NK-92 (cell line): ENCODE measurements around the gene DAB1.

Experiments used
- DNase-seq: peaks from one replicate; lab custom pipeline; 2025; ENCODE audit not compliant: unreplicated experiment; lab: John Stamatoyannopoulos, UW

Gene DAB1

DNA sequence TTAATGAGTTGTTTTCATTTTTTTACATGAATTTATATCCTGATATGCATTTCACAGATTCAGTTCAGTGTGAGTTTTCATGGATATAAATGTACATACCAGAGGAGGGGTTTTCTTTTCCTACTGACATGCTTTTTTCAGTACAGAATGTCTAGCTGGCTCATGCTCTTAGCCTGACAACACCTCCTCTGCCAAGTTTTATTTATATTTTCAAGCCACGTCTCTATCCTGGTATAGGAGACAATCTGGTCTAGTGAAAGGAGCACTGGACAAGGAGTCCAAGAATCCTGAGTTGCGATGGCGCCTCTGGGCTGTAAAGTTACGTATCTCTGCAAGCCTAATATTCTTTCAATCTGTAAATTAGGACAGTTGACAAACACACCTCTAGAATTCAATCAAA lies 4.9 kb downstream of the DAB1 start:
- DNase-seq: no peak

DNA sequence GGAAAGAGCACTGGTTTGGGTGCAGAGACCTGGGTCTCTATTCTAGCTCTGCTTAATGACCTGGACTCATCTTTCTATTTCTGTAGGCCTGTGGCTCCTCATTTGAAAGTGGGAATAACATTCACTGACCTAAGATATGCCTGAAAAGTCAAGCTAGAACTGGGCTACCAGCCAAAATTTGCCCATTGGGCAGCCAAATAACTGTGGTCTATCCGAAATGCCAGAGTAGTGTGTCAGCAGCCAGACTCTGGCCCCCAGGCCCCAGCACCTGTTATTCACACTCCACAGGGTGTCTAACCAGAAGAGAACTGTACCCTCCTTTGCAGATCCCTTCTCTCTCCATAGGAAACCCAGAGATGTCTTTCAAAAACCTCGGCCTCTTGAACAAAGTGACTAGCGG lies 12.6 kb downstream of the DAB1 start:
- DNase-seq: no peak

DNA sequence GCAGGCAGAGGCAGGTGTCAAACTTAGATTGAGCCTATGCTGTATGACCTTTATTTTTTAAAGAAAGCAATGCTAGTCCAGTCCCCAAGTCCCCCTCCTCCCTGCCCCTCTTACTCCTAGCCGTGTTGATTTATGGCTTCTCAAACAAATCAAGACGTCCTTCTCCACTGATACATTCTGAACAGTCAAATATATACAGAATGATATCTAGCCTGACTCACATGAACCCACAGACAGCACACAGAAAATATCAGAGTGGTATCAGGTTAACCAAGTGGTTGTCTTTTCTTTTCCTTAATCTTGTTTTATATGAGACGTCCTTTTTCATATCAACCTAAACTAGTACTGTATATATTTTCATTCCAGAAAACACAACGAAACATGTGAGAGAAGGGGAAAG lies 13.4 kb downstream of the DAB1 start:
- no peak for DNase-seq

DNA sequence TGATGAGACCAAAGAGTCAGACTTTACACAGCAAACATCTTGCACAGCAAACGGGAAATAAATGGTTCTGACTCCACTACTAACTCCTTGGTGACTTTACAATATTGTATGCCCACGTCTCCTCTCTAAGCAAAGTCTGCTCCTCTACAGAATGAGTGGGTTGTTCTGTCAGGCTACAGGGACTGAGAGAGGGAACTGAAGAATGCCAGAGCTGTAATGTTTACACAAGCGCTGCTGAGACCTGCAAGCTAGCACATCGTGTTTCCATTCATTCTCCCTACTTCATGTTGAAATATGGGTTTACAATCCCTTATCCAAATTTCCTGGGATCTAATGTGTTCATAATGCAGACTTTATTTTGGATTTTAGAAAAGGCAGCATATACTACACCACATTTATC lies 15.9 kb downstream of the DAB1 start:
- no peak for DNase-seq

DNA sequence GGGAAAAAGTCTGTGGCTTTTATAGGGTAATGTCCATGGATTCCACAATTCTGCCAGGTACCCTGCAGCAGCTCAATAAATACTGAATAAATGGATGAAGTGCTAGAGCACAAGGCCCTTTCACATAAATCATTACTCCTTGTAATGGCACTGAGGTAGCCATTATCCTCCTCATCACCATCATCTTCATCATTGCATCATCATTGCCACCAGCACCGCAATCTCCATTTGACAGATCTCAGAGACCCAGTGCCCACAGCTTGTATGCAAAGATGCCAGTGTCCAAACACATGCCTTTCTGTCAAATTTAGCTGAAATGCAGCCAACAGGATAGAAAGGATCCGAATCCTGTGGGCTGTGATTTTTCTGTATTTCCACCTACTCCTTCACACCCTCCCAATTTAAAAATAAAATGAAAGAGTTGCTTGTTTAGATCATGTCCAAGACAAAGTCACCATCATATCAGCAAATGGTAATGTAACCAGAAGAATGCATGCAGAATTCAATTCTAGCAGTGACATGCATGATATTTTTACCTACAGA lies 17.4 kb downstream of the DAB1 start:
- DNase-seq: no peak

DNA sequence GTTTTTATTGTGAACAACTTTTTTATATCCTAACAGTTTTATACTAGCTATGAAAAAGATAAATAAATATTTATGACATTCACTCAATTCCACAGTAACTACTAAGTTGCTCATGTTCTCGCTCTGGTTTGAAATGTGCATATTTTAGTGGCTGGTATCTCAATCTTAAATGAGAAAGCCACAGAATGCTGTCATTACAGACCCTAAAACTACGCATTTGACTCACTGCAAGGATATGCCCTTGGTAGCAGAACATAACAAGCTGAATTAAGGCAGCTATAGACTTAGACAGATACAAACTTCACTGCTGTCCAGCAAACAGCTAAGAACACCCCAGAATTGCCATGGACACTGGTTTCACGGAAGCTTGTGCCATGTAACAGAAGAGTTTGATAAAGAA lies 19.0 kb downstream of the DAB1 start:
- no peak for DNase-seq

DNA sequence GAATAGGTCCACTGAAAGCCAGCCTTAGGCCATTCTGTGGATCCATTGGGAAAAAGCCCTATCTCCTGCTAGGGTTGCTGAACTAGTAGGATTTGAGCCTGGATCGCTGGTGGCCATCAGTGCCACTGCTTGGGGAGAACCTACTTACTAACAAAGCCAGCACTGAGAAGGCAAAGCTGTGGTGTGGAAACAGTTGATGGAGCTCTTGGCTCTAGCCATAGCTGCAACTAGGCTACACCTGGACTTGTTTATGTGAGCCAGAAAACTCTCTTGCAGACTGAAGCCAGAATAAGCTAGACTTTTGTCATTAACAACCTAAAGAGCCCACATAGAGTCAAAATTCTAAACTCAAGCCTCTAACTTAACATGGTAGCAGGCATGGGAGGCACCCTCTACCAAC lies 20.7 kb downstream of the DAB1 start:
- DNase-seq: no peak

DNA sequence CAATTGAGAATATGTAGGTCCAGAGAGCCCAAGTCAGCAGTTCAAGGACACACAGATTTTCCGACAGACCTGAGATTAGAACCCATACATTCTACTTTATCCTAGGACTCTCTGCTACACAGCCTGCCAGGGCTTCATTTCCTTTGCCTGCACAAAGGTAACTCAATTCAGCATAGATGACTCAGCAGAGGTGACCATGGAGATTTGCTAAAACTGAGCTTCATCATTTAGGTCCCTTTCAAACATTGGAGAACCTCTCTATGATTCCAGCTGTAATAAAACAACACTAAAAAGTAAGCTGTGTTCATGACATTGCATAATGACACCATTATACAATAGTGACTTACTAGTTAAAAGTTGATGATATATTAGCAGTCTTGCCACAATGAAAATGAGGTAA lies 22.2 kb downstream of the DAB1 start:
- DNase-seq: no peak

DNA sequence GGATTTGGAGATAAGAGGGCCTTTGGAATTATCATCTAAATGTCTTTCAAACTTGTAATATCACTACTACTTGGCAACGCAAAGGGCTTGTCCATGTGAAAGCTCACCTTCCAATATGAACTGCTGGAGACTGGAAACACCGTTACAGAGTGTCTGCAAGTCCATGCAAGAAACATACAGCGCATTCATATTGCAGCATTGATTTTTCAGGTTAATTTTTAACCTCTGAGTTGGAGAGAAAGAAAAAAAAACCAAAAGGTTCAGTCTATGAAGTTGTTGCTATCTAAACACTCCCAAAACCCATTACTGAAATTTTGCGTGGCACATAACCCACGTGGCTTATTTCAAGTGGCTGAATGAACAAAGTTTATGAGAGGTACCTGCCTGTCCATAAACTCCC lies 23.8 kb downstream of the DAB1 start:
- no peak for DNase-seq

DNA sequence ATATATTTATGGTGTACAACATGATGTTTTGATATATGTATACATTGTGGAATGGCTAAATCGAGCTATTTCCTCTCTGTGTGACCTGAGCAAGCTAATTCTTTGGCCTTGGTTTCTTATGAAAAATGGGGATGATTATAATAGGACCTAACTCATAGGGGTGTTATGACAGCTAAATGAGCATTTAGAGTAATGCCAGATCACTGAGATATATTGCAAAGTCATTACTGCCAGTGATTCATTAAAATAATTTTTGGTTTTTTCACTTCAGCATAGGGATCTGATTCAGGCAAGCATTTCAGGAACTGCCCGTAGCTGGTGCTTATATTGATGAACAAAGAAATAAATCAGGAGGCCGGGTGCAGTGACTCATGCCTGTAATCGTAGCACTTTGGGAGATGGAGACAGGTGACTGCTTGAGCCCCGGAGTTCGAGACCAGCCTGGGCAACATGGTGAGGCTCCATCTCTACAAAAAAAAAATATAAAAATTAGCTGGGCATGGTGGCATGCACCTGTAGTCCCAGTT lies 30.7 kb downstream of the DAB1 start:
- no peak for DNase-seq

DNA sequence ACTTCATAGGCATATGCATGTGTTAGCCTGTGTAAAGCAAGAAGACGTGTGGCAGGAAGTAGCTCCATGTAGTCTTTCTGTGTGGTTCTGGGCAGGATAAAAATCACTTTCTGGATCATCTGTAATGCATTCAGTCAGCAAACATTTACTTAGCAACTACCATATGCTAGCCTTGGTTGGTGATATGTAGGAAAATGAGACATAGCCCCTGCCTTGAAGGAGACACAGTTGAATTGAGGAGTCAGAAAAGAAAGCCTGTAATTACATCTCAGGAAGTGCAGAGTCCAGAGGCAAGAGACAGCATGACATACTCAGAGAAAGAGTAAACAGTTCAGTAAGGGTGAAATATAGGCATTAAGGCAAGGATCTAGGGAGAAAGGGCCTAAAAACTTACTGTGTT lies 38.5 kb downstream of the DAB1 start:
- no peak for DNase-seq

DNA sequence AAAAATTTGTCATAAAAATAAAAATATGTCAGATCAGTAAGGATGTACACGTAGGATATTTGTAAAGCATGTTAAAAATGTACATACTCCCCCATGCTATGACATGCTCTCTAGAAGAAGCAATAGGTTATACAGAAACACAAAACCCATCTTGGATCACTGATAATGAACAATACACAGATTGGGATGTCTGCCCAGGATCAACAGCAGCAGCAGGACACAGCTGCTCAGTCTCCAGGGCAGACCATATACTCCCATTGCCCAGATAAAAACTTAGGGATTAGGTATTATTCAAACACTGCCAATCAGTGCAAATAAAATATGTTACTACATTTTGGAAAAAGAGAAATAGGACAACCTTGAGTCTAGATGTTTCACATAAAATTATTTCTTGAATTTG lies 39.0 kb downstream of the DAB1 start:
- DNase-seq: no peak

DNA sequence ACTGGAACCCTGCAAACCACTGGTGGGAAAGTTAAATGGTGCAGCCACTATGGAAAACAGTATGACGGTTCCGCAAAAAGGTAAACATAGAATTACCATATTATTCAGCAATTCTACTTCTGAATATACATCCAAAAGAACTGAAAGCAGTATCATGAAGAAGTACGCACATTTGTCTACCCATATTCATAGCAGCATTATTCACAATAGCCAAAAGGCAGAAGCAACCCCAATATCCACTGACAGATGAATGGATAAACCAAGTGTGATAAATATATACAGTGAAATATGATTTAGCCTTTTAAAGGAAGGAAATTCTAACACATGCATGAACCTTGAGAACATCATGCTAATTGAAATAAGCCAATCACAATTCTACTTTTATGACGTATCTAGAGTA lies 39.6 kb downstream of the DAB1 start:
- DNase-seq: no peak

DNA sequence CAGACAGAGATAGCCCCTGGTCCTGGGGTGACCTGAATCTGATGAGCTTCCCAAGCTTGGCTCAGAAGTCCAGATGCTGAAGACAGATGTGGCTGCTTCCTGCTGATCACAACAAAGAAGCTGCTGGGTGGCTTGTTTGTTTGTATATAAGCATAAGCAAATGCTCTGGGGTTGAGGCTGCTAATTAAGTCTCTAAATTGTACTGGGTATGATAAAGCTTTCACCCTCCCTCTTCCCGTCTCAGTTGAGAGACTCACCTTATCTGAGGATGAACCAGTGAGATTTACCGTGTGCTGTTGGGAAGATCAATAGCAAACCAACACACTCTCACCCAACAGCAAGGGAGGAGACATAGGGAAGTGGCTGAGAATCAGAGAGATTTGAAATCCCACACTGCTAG lies 42.0 kb downstream of the DAB1 start:
- DNase-seq: no peak

DNA sequence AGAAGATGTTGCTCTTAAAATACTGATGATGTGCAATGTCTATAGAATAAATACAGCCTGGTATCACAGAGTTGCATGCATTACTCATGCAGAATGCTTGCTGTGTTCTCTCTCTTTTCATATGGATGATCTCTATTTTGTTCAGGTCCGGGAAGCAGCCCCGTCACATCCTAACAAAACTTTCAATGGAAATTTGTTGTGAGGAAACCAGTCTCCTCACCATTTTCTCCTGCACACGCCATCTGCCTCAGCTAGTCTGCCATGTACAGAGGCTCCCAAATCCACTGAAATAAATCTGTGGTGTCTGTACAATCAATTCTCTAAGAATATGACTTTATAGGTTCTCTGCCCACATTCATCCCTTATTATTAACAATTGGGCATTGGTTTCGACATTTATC lies 42.4 kb downstream of the DAB1 start:
- DNase-seq: no peak

DNA sequence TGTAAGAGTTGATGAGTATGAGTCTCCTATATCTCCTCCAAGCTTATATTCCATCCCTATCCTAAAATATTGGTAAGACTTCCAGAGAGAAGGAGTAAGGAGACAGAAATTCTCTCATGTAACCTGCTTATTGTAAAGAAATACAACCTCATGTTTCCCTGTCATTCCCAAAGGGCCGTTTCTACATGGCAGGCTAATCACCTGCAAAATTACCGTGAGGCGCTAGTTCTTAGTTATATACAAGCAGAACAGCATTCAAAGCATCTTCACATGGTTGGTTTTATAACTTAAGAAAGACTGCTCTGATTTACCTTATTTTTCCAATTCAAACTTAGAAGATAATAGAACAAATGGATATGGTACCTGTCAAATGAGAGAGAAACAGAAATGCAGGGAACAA lies 42.9 kb downstream of the DAB1 start:
- DNase-seq: no peak

DNA sequence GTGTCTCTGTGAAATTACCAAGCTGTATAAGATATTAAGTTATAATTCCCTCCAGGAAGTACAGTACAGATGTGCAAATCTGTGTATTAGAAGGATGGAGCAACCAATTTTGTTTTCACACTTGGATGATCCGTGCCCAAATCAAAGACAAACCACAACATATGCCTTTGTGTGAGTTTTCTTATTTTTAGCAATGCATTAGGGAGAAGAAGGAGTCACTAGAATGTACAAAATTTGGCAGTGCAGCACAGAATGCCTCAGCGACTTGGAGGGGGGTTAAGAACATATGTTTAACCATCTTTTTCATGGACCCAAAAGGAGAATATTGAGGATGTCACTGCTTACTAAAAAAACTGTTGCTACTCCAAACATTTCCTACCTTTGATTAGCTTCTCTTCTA lies 45.3 kb downstream of the DAB1 start:
- DNase-seq: no peak

DNA sequence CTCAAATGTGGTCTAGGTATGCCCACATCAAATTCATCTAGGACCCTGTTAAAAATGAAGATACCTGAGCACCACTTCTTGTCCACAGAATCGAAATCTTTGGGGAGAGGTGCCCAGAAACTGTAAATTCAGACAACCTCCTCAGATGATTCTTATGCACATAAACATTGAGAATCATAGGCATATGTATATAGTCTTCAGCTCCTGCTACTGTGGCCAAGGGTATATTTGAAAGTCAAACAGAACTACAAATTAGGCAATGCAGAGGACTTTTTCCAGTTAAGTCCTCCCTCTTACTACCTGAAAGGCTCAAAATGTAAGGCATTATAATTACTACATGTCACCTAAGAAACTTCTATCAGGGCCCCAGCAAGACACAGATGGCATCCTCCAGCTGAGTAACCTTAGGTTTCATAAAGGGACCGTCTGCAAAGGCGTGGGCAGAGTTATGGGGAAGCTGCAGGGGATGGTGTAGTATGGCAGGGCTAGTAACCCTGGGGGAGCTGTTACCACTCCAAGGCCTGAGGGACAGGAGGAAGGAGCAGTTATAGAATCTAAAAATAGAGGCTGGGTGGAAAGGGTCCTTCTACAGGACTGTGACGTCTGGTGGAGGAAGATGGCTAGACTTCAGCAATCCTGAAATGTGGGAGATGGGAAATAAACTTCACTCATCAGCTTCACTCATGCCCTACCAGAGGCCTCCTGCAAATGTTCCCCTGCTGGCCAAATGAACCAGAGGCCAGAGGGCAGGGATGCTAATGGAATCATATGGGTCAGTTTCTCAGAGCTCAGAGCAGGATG lies 46.3 kb downstream of the DAB1 start:
- DNase-seq: no peak

DNA sequence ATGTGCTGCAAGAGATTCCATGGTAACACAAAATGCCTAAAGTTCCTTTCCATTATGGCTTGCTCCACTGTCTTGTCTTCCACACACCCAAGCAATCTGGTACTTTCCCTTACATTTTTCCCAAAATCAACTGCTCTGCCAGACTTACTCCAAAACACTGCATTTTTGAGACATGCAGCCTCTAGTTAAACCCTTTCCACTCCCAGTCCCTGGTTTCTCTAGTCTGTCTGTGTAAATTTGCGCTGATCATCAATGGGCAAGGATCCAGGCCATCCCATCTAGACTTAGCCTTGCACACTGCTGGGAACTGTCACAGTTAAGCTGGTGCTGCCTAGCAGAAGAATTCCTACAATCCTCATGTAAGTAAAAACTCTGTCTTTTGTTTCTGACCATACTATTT lies 47.8 kb downstream of the DAB1 start:
- DNase-seq: no peak

DNA sequence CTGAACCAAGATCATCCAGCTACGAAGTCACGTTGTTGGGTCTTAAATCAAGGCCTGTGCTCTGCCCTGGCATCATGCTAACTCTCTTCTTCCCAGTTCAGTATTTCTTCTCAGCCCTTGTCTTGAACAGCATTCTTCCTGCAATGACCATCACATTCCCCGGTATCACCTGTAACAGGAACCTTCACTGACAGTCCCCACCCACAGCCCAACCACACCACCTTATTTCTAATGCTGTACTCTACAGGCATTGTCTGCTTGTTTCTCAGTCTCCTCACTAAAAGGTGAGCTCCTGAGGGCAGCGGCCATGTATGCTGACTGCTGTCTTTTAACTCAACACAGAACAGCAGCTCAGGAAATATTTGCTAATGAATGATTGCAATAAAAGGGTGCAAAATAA lies 54.0 kb downstream of the DAB1 start:
- no peak for DNase-seq

DNA sequence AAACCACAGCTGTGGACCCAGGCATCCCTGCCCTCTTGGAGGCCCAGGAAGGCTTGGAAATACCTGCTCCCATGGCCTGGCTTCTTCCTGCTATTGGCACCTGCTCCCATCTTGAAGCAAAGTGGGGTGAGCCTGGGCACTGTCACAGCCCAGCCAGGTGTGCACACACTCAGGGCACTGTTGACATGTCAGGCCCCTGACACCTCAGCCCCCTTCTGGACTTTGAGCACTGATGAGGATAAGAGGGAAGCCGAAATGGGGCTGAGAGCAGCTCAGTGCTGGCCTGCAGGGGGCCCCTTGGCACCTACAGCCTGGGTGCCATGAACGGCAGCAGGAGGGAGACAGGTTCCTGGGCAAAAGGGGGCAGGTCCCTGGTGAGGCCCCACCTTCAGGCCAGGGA lies 55.9 kb downstream of the DAB1 start:
- DNase-seq: no peak

DNA sequence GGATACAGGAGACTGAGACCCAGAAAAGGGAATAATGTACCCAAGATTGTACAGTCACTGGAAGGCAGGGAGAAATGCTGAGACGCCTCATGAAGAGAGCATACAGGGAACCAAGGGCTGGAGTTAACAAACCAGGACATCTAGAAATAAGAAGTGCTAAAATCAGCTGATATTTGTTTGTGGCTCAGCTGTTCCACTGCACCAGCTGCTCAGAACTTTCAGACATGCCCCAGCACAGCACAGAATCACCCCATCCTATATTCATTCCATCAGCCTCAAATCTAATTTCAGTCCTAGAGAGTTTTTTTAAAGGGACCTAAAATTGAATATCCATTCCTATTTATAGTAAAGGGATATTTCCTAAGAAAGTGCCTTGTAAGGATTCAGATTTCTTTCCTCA lies 60.2 kb downstream of the DAB1 start:
- DNase-seq: no peak

DNA sequence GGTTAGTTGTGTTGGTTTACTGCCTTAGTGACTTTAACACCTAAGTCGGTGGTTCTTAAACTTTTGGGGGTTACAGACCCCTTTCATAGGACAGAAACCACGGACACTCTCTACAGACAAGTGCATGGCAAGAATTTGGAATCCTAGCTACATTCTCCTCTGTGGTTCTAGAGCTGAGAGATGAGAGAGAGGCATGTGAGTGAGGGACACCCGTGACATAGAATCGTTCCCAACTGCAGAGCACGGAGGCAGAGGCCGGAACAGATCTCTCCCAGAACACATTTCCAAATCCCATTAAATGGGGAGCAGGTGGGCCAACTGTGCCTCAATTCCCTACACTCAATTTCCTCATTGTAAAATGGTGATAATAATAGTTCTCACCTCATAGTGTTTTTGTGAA lies 60.7 kb downstream of the DAB1 start:
- no peak for DNase-seq
